ENCODE measurements around the gene LGALS9B.
"Not testable (repeated sequence)": the region's sequence is repeated elsewhere in the genome, so short reads cannot be mapped to it uniquely, and the experiment has no call there.

Gene LGALS9B

GRCh38 chr17:20435166-20435565 is 32.2 kb downstream of the LGALS9B start:
- DNase-seq (ENCODE audit: low read depth); H3K4me3 ChIP-seq (ENCODE audit: low read depth, low read length): not testable (repeated sequence)

- not testable (repeated sequence) for DNase-seq (ENCODE audit: low read depth); H3K4me3 ChIP-seq (ENCODE audit: low read depth, low read length)
Observed at GRCh38 chr17:20433382-20433781, 34.0 kb downstream of the LGALS9B start.

GRCh38 chr17:20427264-20427663 is 40.1 kb downstream of the LGALS9B start:
- DNase-seq (ENCODE audit: low read depth); H3K4me3 ChIP-seq (ENCODE audit: low read depth, low read length): not testable (repeated sequence)

GRCh38 chr17:20422826-20423225 is 44.5 kb downstream of the LGALS9B start:
- DNase-seq (ENCODE audit: low read depth); H3K4me3 ChIP-seq (ENCODE audit: low read depth, low read length): not testable (repeated sequence)

GRCh38 chr17:20418838-20419237 is 48.5 kb downstream of the LGALS9B start:
- H3K4me3 ChIP-seq (ENCODE audit: low read depth, low read length); DNase-seq (ENCODE audit: low read depth): not testable (repeated sequence)

- H3K4me3 ChIP-seq (ENCODE audit: low read depth, low read length); DNase-seq (ENCODE audit: low read depth): not testable (repeated sequence)
Observed at GRCh38 chr17:20417492-20418080, 49.8 kb downstream of the LGALS9B start.

GRCh38 chr17:20416381-20416911 is 50.9 kb downstream of the LGALS9B start:
- not testable (repeated sequence) for H3K4me3 ChIP-seq (ENCODE audit: low read depth, low read length); DNase-seq (ENCODE audit: low read depth)

- H3K4me3 ChIP-seq (ENCODE audit: low read depth, low read length); DNase-seq (ENCODE audit: low read depth): not testable (repeated sequence)
Observed at GRCh38 chr17:20415479-20415878, 51.9 kb downstream of the LGALS9B start.

- H3K4me3 ChIP-seq (ENCODE audit: low read depth, low read length); DNase-seq (ENCODE audit: low read depth): not testable (repeated sequence)
Observed at GRCh38 chr17:20401306-20402022, 65.9 kb downstream of the LGALS9B start.

GRCh38 chr17:20400559-20401305 is 66.6 kb downstream of the LGALS9B start:
- DNase-seq (ENCODE audit: low read depth); H3K4me3 ChIP-seq (ENCODE audit: low read depth, low read length): not testable (repeated sequence)

Data from NB4 (cell line).